ENCODE results near the gene ZDHHC18.

Gene ZDHHC18

DNA sequence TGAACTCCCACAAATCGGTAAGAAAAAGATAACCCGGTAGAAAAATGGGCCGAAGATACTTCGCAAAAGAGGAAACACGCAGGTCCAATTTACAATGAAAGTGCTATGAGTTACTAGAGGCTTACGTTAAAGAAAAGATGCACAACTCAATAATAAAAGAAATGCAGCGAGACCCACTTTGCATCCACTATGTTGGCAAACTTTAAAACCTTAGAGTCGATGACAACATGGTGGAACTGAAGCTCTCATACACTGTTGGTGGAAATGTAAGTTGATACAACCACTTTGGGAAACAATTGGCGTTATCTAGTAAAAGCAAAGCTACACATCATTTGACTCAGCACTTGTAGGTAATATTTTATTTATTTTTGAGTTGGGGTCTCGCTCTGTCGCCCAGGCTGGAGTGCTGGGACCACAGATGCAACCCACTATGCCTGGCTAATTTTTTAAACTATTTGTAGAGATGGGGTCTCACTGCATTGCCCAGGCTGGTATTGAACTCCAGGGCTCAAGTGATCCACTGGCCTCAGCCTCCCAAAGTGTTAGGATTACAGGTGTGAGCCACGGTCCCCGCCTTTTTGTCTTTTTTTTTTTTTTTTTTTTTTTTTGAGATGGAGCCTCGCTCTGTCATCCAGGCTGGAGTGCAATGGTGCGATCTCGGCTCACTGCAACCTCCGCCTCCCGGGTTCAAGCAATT lies 74.5 kb downstream of the ZDHHC18 start:
- no peak for DNase-seq

All from NCI-H187 (cell line).